Measurements from ENCODE around the gene TEX13A. TPM values are rescaled to one million over a fixed set of nuclear protein-coding genes. Genes with fewer than 3 reads are reported as not detected.

The TEX13A gene
- total and polyA plus RNA-seq, 2 experiments from 2014 or later = 0.14 TPM; not detected in 1

DNA sequence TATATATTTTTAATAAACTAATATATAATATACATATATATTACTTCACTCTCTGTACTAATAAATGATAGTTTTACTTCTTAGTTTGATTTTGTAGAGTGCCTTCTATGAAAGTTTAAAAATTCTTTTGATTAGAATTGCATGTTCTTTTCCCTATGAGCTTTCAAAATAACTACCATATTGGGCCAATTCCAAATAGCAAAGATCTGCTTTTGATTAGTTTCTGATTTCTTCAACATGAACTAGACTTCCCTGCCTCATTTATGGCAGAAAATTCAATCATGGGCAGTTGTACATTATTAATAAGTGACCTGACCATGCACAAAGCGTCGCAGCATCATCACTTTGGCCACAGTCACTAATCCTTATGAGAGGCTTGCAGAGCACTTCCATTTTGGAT lies 48.9 kb upstream of the TEX13A start:
- no peak for DNase-seq (ENCODE audit: low spot score)
- no peaks in the 10 kb centered on the region for H3K79me2 ChIP-seq (replicated peaks; ENCODE audit: insufficient read depth)

More for the DNA sequence above, 48.9 kb upstream of the TEX13A start:
- TF ChIP-seq, protein P1, sequence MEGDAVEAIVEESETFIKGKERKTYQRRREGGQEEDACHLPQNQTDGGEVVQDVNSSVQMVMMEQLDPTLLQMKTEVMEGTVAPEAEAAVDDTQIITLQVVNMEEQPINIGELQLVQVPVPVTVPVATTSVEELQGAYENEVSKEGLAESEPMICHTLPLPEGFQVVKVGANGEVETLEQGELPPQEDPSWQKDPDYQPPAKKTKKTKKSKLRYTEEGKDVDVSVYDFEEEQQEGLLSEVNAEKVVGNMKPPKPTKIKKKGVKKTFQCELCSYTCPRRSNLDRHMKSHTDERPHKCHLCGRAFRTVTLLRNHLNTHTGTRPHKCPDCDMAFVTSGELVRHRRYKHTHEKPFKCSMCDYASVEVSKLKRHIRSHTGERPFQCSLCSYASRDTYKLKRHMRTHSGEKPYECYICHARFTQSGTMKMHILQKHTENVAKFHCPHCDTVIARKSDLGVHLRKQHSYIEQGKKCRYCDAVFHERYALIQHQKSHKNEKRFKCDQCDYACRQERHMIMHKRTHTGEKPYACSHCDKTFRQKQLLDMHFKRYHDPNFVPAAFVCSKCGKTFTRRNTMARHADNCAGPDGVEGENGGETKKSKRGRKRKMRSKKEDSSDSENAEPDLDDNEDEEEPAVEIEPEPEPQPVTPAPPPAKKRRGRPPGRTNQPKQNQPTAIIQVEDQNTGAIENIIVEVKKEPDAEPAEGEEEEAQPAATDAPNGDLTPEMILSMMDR (conservative IDR thresholded peaks at IDR 0.05; ENCODE audit: low read depth in 2 of 2) = no peak
- TF ChIP-seq, protein P2, sequence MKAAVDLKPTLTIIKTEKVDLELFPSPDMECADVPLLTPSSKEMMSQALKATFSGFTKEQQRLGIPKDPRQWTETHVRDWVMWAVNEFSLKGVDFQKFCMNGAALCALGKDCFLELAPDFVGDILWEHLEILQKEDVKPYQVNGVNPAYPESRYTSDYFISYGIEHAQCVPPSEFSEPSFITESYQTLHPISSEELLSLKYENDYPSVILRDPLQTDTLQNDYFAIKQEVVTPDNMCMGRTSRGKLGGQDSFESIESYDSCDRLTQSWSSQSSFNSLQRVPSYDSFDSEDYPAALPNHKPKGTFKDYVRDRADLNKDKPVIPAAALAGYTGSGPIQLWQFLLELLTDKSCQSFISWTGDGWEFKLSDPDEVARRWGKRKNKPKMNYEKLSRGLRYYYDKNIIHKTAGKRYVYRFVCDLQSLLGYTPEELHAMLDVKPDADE (IDR thresholded peaks at IDR 0.05) = no peak
- TF ChIP-seq, protein P3, sequence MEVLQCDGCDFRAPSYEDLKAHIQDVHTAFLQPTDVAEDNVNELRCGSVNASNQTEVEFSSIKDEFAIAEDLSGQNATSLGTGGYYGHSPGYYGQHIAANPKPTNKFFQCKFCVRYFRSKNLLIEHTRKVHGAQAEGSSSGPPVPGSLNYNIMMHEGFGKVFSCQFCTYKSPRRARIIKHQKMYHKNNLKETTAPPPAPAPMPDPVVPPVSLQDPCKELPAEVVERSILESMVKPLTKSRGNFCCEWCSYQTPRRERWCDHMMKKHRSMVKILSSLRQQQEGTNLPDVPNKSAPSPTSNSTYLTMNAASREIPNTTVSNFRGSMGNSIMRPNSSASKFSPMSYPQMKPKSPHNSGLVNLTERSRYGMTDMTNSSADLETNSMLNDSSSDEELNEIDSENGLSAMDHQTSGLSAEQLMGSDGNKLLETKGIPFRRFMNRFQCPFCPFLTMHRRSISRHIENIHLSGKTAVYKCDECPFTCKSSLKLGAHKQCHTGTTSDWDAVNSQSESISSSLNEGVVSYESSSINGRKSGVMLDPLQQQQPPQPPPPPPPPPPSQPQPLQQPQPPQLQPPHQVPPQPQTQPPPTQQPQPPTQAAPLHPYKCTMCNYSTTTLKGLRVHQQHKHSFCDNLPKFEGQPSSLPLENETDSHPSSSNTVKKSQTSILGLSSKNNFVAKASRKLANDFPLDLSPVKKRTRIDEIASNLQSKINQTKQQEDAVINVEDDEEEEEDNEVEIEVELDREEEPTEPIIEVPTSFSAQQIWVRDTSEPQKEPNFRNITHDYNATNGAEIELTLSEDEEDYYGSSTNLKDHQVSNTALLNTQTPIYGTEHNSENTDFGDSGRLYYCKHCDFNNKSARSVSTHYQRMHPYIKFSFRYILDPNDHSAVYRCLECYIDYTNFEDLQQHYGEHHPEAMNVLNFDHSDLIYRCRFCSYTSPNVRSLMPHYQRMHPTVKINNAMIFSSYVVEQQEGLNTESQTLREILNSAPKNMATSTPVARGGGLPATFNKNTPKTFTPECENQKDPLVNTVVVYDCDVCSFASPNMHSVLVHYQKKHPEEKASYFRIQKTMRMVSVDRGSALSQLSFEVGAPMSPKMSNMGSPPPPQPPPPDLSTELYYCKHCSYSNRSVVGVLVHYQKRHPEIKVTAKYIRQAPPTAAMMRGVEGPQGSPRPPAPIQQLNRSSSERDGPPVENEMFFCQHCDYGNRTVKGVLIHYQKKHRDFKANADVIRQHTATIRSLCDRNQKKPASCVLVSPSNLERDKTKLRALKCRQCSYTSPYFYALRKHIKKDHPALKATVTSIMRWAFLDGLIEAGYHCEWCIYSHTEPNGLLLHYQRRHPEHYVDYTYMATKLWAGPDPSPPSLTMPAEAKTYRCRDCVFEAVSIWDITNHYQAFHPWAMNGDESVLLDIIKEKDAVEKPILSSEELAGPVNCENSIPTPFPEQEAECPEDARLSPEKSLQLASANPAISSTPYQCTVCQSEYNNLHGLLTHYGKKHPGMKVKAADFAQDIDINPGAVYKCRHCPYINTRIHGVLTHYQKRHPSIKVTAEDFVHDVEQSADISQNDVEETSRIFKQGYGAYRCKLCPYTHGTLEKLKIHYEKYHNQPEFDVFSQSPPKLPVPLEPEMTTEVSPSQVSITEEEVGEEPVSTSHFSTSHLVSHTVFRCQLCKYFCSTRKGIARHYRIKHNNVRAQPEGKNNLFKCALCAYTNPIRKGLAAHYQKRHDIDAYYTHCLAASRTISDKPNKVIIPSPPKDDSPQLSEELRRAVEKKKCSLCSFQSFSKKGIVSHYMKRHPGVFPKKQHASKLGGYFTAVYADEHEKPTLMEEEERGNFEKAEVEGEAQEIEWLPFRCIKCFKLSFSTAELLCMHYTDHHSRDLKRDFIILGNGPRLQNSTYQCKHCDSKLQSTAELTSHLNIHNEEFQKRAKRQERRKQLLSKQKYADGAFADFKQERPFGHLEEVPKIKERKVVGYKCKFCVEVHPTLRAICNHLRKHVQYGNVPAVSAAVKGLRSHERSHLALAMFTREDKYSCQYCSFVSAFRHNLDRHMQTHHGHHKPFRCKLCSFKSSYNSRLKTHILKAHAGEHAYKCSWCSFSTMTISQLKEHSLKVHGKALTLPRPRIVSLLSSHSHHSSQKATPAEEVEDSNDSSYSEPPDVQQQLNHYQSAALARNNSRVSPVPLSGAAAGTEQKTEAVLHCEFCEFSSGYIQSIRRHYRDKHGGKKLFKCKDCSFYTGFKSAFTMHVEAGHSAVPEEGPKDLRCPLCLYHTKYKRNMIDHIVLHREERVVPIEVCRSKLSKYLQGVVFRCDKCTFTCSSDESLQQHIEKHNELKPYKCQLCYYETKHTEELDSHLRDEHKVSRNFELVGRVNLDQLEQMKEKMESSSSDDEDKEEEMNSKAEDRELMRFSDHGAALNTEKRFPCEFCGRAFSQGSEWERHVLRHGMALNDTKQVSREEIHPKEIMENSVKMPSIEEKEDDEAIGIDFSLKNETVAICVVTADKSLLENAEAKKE (CRISPR knock-in tag; IDR thresholded peaks at IDR 0.05) = no peak
- TF ChIP-seq POLR2AphosphoS5 (IDR thresholded peaks at IDR 0.05; ENCODE audit: low read depth) (no peak), NANOG (IDR thresholded peaks at IDR 0.05; ENCODE audit: borderline replicate concordance) (no peak)
- TF ChIP-seq, protein P4, sequence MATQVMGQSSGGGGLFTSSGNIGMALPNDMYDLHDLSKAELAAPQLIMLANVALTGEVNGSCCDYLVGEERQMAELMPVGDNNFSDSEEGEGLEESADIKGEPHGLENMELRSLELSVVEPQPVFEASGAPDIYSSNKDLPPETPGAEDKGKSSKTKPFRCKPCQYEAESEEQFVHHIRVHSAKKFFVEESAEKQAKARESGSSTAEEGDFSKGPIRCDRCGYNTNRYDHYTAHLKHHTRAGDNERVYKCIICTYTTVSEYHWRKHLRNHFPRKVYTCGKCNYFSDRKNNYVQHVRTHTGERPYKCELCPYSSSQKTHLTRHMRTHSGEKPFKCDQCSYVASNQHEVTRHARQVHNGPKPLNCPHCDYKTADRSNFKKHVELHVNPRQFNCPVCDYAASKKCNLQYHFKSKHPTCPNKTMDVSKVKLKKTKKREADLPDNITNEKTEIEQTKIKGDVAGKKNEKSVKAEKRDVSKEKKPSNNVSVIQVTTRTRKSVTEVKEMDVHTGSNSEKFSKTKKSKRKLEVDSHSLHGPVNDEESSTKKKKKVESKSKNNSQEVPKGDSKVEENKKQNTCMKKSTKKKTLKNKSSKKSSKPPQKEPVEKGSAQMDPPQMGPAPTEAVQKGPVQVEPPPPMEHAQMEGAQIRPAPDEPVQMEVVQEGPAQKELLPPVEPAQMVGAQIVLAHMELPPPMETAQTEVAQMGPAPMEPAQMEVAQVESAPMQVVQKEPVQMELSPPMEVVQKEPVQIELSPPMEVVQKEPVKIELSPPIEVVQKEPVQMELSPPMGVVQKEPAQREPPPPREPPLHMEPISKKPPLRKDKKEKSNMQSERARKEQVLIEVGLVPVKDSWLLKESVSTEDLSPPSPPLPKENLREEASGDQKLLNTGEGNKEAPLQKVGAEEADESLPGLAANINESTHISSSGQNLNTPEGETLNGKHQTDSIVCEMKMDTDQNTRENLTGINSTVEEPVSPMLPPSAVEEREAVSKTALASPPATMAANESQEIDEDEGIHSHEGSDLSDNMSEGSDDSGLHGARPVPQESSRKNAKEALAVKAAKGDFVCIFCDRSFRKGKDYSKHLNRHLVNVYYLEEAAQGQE (IDR thresholded peaks at IDR 0.05; ENCODE audit: unreplicated experiment) = no peak
- Histone ChIP-seq H3K4me1 (ENCODE audit: insufficient read depth) (no peaks in the 10 kb centered on the region), H3K4me2 (no peak overlapping the region), H3K9me2 (ENCODE audit: insufficient read depth) (no peaks in the 10 kb centered on the region), H3F3A (replicated peaks; ENCODE audit: low read depth) (no peaks in the 10 kb centered on the region), H3K36me3 (ENCODE audit: insufficient read depth) (no peaks in the 10 kb centered on the region), H3K27me3 (ENCODE audit: insufficient read depth) (no peaks in the 10 kb centered on the region), H4K20me1 (replicated peaks; ENCODE audit: insufficient read depth) (no peaks in the 10 kb centered on the region), H3K27ac (ENCODE audit: low read depth) (no peak overlapping the region), H2AFZ (no peak overlapping the region), H3K4me3 (no peak overlapping the region)
- Mint-ChIP-seq H3K4me3 (no peak overlapping the region), H3K27ac (no peak overlapping the region), H3K4me1 (peaks cover 2% of the 10 kb centered on the region; the same call in 1 of the 3 replicates), H3K27me3 (ENCODE audit: insufficient read depth, low read depth, poor library complexity) (no peaks in the 10 kb centered on the region), H3K9me3 (no peaks in the 10 kb centered on the region), H3K36me3 (ENCODE audit: low read depth) (no peaks in the 10 kb centered on the region)
- ATAC-seq = no peak
